ENCODE data around the gene LCTL.

- TF ChIP-seq EZH2 (IDR thresholded peaks at IDR 0.05; ENCODE audit: borderline replicate concordance, low read depth, low read length, poor library complexity, severe bottlenecking) (no peak), CTCF (conservative IDR thresholded peaks at IDR 0.05; ENCODE audit: low read depth, low read length) (no peak)
These were observed 8.8 kb upstream of the LCTL start for GRCh38 chr15:66574596-66574950.

All from A673 (cell line).